IPS-20b (cell line): Measurements from ENCODE around the gene HELZ2.

ENCODE experiments used
- H3K27ac ChIP-seq: one replicate; pipeline ENCODE4 v1.5.1; 2013; ENCODE audit warnings: low read length
- H3K27me3 ChIP-seq: 2 replicates; pipeline ENCODE4 v1.6.1; 2013; ENCODE audit warnings: mild to moderate bottlenecking, low read length, inconsistent platforms; ENCODE audit not compliant: insufficient read depth
- H3K36me3 ChIP-seq: 2 replicates; pipeline ENCODE4 v1.6.1; 2013; ENCODE audit warnings: low read depth, mild to moderate bottlenecking, inconsistent platforms, low read length, moderate library complexity; ENCODE audit not compliant: insufficient read depth
- H3K4me1 ChIP-seq: 2 replicates; pipeline ENCODE4 v1.6.1; 2013; ENCODE audit warnings: mild to moderate bottlenecking, control low read depth, inconsistent platforms, low read length, moderate library complexity; ENCODE audit not compliant: insufficient read depth
- H3K4me3 ChIP-seq: 2 replicates; pipeline ENCODE4 v1.5.1; 2013; ENCODE audit warnings: mild to moderate bottlenecking, low read length, inconsistent platforms
- H3K9ac ChIP-seq: 2 replicates; pipeline ENCODE4 v1.6.1; 2013; ENCODE audit warnings: low read depth, mild to moderate bottlenecking, inconsistent platforms, low read length, moderate library complexity
- H3K9me3 ChIP-seq: 2 replicates; pipeline ENCODE4 v1.6.1; 2013; ENCODE audit warnings: mild to moderate bottlenecking, low read depth, low read length, inconsistent platforms; ENCODE audit not compliant: insufficient read depth

HELZ2 gene

DNA sequence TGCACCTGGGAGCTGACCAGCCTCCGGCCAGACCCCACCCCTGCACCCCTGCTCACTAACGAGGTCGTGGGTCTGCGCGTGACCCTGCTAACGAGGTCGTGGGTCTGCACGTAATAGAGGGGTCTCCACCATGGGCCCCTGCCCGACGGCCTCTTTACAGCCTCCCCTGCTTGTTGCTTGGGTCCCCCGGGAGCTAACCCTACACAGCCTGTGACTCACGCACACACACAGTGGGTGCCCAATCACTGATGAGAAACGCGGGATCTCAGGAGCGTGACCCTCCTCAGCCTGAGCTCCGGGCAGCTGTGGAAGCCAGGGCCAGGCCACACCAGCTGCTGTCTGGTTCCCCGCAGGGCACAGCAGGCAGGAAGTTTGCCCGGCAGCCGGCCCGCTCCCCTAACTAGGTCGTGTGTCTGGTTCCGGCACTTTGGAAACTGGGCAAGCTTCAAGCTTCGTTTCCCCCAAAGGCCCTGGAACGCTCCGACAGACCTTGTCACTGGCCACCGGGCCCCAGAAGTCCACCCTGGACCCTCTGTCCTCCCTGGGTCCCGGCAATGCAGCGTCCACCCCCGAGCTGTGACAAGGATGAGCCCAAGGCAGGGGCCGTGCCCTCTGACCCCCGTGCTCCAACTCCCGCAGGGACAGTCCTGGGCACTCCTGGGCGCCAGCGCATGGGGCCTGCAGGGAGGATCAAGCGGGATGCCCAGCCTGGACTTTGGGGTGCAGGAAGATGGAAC, 37.6 kb downstream of the HELZ2 start:
- H3K4me3 ChIP-seq = no peak overlapping the region
- no peaks in the 10 kb centered on the region for H3K36me3 ChIP-seq
- no peak overlapping the region for H3K27ac ChIP-seq
- no peaks in the 10 kb centered on the region for H3K27me3 ChIP-seq
- H3K9ac ChIP-seq = no peak overlapping the region
- no peaks in the 10 kb centered on the region for H3K4me1 ChIP-seq
- H3K9me3 ChIP-seq = no peaks in the 10 kb centered on the region

DNA sequence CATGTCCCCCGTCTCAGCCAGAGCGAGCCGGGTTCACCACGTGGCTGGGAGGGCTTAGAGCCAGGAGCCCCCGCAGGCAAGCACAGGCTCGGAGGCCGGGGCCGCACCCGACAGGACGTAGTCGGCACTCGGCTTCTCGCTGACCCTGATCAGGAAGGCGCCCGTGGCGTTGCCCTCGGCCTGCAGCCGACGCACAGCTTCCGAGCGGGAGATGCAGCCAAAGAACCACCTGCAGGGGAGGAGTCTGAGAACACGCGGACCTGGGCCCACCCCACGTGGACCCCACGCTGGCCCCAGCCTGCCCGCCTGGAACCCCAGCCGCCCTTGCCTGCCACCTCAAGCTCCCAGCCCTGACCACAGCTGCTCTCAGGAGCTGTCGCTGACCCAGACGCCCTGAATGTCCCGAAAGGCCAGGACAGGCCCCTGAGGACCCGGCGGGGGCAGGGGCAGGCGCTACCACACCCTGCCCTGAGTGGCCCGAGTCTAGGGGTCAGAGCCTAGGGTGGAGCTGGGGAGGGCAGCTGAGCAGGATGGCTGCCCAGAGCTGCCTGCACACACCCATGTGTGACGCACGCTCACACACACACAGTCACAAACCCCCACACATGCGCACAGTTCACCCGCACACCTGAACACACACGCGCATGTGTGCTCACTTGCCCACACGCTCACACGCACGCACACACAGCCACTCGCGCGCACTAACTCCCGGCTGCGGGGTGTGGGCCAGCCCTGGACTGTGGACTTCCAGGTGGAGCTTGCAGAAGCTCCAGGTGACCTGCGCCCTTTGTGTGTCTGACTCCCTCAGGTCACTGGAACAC, 39.0 kb downstream of the HELZ2 start:
- no peaks in the 10 kb centered on the region for H3K9me3 ChIP-seq
- no peaks in the 10 kb centered on the region for H3K36me3 ChIP-seq
- no peaks in the 10 kb centered on the region for H3K4me1 ChIP-seq
- no peak overlapping the region for H3K4me3 ChIP-seq
- no peak overlapping the region for H3K9ac ChIP-seq
- no peaks in the 10 kb centered on the region for H3K27me3 ChIP-seq
- H3K27ac ChIP-seq = no peak overlapping the region

DNA sequence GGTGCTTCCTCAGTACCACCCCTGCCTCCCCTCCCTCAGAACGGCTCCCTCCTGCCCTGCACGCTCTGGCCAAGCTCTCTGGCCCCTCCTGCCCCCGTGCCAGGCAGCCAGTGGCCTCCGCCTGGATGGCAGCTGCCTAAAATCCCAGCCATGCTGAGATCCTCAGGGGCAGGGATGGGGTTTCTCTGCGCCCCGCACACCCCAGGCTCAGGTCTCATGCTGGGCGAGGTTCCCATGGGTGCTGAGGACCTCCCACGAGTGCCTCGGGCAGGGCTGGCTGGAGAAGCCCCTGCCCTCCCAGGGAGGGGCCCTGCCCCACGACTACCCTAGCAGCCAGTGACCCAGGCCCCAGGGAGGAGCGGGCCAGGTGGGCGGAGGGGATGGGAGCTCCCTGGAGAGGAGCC, 39.6 kb downstream of the HELZ2 start:
- no peak overlapping the region for H3K27ac ChIP-seq
- no peaks in the 10 kb centered on the region for H3K36me3 ChIP-seq
- H3K4me3 ChIP-seq = no peak overlapping the region
- H3K4me1 ChIP-seq = no peaks in the 10 kb centered on the region
- no peaks in the 10 kb centered on the region for H3K9me3 ChIP-seq
- H3K27me3 ChIP-seq = no peaks in the 10 kb centered on the region
- no peak overlapping the region for H3K9ac ChIP-seq

DNA sequence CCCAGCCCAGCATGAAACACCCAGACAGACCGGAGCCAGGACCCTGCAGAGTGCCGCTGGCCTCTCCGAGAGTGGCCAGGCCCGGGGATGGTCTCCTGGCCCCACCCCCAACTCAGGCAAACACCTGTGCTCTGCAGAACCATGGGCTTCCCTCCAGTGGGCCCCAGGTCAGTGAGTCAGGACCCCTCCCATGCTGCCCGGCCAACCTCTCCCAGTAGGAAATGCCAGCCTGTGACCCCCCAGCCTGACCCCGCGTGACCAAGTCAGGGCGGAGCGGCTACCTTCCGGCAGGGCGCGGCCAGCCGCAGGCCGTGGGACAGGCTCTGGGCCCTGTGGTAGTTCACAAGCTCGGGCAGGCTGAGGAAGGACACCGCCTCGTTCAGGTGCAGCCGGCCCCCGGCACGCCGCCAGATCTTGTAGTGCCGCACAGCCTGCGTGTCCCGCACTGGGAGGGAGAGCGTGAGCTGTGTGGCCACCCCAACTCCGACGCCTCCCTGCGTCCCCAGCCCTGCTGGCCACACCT, 40.1 kb downstream of the HELZ2 start:
- no peak overlapping the region for H3K4me3 ChIP-seq
- no peaks in the 10 kb centered on the region for H3K4me1 ChIP-seq
- no peak overlapping the region for H3K9ac ChIP-seq
- no peak overlapping the region for H3K27ac ChIP-seq
- no peaks in the 10 kb centered on the region for H3K9me3 ChIP-seq
- H3K27me3 ChIP-seq = no peaks in the 10 kb centered on the region
- no peaks in the 10 kb centered on the region for H3K36me3 ChIP-seq

DNA sequence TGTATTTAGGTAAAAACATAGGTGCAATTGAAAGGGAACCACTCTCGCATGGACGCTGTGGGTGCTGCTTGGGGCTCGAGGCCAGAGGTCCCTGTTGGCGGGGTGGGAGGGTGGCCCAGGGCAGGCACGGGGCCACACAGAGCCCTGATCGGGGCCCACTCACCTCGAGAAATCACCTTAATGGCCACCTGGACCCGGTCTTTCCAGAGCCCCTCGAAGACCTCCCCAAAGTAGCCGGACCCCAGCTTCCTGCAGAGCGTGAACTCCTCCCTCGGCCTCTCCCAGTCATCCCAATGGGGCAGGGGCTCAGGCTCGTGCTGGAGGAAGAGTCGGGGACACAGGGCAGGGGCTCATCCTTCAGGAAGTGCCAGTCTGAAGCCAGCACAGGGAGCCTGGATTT, 40.7 kb downstream of the HELZ2 start:
- no peak overlapping the region for H3K27ac ChIP-seq
- no peaks in the 10 kb centered on the region for H3K36me3 ChIP-seq
- H3K4me3 ChIP-seq = no peak overlapping the region
- no peaks in the 10 kb centered on the region for H3K27me3 ChIP-seq
- H3K9me3 ChIP-seq = no peaks in the 10 kb centered on the region
- H3K9ac ChIP-seq = no peak overlapping the region
- H3K4me1 ChIP-seq = no peaks in the 10 kb centered on the region

DNA sequence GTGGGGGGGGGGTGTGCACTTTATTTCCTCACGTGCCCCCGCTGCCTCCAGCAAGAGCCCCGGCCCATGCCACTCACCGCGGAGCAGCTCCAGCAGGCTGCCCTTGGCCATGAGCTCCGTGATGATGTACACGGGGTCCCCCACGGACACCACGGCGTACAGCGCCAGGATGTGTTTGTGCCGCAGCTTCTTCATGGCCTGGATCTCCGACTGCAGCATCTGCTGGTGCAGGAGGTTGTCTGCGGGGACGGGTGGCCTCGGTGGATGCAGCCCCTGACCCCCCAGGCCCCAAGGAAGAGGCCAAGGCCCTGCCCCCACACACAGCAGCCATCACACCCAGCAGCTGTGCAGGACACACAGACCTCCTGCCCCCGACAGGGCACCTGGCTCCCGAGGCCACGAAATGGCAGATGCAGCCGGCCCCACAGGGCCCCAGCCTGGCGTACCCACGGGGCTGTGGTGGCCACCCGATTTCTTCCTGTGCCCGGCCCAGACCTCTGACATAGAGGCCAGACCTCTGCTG, 41.5 kb downstream of the HELZ2 start:
- Histone ChIP-seq H3K4me1 (no peaks in the 10 kb centered on the region), H3K27ac (no peak overlapping the region), H3K9ac (no peak overlapping the region), H3K27me3 (no peaks in the 10 kb centered on the region), H3K9me3 (no peaks in the 10 kb centered on the region), H3K4me3 (no peak overlapping the region), H3K36me3 (no peaks in the 10 kb centered on the region)

DNA sequence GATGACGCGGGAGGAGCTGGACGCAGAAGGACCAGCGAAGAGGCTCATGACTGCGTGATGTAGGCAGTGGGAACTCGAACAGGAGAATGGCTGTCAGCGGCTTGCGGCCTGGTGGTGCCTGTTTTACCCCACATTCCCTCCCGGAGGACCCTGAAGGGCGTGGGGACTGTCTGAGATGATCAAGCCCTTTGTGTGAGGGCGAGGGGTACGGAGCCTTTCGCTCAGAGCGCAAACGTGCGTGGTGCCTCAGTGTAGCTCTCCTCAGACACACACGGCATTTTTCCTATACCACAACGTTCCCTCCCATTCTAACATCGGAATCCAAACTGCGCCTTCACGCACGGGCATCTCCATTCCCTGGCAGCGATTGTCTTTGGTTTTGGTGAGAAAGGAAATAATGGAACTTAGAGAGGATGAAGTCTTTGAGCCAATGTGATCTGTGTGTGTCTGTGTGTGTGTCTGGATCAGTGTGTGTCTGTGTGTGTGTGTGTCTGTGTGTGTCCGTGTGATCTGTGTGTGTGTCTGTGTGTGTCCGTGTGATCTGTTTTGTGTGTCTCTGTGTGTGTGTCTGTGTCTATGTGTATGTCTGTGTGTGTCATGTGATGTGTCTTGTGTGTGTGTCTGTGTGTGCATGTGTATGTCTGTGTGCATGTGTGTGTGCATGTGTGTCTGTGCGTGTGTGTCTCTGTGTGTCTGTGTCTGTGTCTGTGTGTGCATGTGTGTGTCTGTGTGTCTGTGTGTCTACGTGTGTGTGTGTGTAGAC, 42.2 kb downstream of the HELZ2 start:
- Histone ChIP-seq H3K36me3 (no peaks in the 10 kb centered on the region), H3K9me3 (no peaks in the 10 kb centered on the region), H3K27me3 (no peaks in the 10 kb centered on the region), H3K27ac (no peak overlapping the region), H3K4me1 (no peaks in the 10 kb centered on the region), H3K4me3 (no peak overlapping the region), H3K9ac (no peak overlapping the region)

DNA sequence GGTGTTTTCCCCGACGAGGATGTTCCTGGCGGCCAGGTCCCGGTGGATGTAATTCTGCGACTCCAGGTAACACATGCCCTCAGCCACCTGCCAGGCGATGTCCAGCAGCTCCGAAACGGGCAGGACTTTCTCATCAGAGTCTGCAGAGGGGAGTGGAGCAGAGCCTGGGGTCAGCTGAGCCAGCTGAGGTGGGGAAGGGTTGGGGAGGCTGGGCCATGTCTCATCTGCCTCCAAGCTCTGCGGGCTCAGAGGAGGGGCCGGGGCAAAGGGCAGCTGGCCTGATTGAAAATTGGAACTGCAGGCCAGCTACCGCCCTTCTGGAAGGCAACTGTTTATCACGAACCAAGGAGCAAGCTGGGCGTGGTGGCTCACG, 43.3 kb downstream of the HELZ2 start:
- H3K27ac ChIP-seq = no peak overlapping the region
- H3K36me3 ChIP-seq = no peaks in the 10 kb centered on the region
- no peaks in the 10 kb centered on the region for H3K4me1 ChIP-seq
- H3K9me3 ChIP-seq = no peaks in the 10 kb centered on the region
- H3K4me3 ChIP-seq = no peak overlapping the region
- no peaks in the 10 kb centered on the region for H3K27me3 ChIP-seq
- no peak overlapping the region for H3K9ac ChIP-seq

DNA sequence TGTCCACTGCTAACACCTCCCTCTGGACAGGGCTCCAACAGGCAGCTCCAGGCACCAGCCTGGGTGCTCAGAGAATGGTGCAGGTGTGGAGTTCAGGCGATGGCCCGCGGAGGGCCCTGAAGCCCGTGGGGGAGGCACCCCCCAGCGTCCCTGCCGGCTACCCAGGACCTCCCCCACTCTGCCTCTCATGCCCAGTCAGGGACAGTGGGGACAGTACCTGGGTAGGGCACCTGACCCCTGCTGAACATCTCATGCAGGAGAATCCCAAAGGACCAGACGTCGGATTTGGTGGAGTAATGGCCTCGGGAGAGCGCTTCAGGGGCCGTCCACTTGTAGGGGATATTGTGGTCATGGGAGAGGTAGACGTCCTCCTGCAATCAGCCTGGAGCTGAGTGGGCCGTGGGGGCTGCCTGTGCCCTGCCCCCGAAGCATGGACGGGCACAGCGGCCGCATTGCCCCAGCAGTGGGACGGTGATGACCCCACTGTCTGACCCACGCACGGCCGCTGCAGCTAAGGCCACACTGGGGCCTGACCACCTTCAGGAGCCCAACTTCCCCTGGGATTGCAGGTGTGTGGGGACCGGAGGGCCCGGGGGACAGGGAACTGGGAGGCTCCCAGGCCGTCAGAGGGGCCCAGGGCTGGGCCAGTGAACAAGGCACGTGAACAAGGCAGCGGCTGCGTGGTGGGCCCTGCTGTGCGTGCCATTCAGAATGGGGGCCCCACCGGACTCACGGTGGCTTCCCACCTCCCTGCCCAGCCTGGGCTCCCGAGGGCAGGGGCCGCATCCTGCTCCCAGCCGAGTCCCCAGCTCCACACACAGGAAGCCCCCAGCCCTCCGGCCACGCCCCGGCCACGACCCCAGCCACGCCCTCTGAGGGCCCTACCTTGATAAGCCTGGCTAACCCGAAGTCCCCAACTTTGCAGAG, 43.9 kb downstream of the HELZ2 start:
- Histone ChIP-seq H3K9me3 (no peaks in the 10 kb centered on the region), H3K36me3 (no peaks in the 10 kb centered on the region), H3K4me3 (no peak overlapping the region), H3K27me3 (no peaks in the 10 kb centered on the region), H3K4me1 (no peaks in the 10 kb centered on the region), H3K27ac (no peak overlapping the region), H3K9ac (no peak overlapping the region)

DNA sequence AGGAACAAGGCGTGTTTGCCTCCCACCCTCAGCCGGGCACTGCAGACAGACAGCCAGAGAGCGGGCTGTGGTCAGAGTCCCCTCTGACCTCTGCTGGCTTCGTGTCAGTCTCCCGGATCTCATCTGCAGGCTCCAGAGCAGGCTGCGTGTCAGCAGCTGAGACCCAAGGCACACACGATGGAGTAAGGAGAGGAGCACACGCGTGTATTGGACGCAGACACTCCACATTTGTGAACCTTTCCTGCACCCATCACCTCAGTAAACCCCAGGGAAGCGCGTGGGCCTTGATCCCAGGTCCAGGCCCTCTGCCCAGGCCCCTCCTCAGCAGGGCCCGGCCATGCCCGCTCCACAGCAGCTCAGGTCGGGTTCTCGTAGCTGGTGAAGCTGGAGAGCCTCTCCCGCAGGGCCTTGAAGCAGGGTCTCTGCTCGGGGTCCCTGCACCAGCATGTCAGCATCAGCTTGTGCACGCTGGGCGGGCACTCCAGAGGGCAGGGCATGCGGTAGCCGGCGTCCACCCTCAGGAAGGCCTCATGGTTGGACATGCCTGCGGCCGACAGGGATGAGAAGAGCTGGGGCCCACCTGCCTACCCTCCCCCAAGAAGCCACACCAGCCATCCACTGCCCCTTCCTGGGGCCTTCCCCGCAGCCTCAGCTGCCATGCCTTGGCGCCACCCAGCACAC, 44.7 kb downstream of the HELZ2 start:
- H3K9ac ChIP-seq = no peak overlapping the region
- no peaks in the 10 kb centered on the region for H3K27me3 ChIP-seq
- H3K27ac ChIP-seq = no peak overlapping the region
- no peak overlapping the region for H3K4me3 ChIP-seq
- no peaks in the 10 kb centered on the region for H3K36me3 ChIP-seq
- H3K4me1 ChIP-seq = no peaks in the 10 kb centered on the region
- no peaks in the 10 kb centered on the region for H3K9me3 ChIP-seq
